Erythroblast (primary cell): ENCODE measurements around the gene TTC6.

Experiments used
- GATA1 ChIP-seq: IDR thresholded peaks from 2 replicates; pipeline ENCODE4 v1.6.1; 2011; ENCODE audit warnings: low read depth, mild to moderate bottlenecking, control low read depth, low read length, moderate library complexity
- POLR2A ChIP-seq: IDR thresholded peaks from 2 replicates; pipeline ENCODE4 v1.6.1; 2011; ENCODE audit warnings: mild to moderate bottlenecking, low read length

DNA sequence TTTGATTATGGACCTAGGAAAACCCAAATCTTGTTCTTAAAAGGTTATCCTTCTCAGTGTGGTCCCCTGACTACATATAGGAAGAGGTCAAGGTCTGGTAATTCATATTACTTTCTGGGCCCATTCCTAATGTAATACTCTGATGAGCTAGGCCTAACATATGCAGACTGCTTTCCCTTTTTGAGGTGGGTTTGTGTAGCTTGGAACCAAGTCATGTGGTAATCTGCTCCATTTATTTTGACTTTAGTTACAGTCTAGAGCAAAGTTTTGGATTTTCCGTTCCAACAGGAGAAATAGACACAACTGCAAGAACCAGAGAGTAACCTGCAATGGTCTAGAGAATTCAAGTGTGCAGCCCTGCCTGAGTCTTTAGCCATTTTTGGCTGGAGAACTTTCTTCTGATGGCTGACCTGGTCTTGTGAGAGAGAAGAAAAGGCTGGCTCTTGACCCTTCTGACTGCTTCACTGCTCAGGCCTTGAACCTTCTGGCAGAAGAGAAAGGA, 22.5 kb downstream of the TTC6 start:
- TF ChIP-seq POLR2A (no peak), GATA1 (no peak)
